Muscle of arm (tissue), 12 donors: Measurements from ENCODE around the gene WWOX. TPM values are rescaled to one million over a fixed set of nuclear protein-coding genes. Genes with fewer than 3 reads are reported as not detected.

Source experiments
- DNase-seq: peaks from one replicate; pipeline ENCODE4 v3.0.0-alpha.2; 2013
- polyA plus RNA-seq, 12 donors: library from polyadenylated mRNA; unstranded; fragments of 120-200 nt; gene quantifications; one replicate each; pipeline ENCODE4 v1.2.1, GENCODE V29; 2013; ENCODE audit not compliant: insufficient read length in 12 of 12

The WWOX gene
- polyA plus RNA-seq, 12 donors = 7.4 to 17.2 (median 10.9) TPM; not detected in 2

- no peak for DNase-seq
Measured at GRCh38 chr16:78292086-78292843, 192.8 kb downstream of the WWOX start.

GRCh38 chr16:78292844-78293380, 193.5 kb downstream of the WWOX start:
- no peak for DNase-seq

DNA sequence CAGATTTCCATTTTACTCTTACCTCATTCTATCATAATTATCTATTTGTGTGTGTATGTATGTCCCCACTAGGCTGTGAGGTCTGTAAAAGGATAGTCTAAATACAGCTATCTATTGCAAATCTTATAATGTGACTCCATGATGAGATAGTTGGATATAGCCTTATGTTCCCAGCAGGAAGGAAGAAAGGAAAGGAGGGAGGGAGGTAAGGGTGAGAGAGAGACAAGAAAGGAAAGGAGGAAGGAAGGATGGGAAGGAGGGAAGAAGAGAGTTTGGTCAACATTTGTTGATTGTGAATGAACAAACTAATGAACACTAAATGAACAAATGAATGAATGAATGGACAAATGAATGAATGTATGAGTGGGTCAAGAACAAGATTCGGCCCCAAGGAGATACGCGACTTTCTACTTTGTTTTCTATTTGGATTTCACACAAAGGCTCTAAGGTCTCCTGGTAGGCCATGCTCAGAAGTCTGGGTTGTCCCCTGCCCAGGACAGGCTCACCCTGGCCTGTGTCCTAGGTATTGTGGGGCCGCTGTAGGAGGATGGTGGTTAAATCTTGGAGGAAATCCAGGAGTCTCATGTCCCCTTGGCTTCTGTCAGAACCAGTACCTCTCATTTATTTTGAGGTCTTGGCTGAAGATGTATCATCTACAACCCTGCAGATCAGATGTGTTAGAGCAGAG, 195.2 kb downstream of the WWOX start:
- DNase-seq = no peak

GRCh38 chr16:78297066-78297666, 197.7 kb downstream of the WWOX start:
- DNase-seq = no peak

DNA sequence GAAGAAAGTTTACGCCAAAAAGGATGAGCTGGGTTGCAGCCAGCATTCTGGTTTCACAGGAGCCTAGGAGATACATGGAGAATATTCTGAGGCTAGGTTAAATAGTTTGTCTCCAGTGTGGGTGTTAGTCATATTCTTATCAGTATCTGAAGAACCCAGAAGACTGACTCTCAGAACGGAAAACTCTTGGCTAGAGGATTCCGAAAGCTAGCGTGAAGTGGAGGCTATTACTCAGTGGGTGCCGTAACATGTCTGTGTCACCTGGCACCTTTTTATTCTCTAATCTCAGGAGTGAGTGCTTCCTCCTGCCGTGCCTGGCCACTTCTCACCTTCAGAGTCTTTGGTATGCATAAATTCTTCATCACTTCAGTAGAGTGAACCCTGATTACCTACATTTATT, 199.5 kb downstream of the WWOX start:
- DNase-seq = no peak

DNA sequence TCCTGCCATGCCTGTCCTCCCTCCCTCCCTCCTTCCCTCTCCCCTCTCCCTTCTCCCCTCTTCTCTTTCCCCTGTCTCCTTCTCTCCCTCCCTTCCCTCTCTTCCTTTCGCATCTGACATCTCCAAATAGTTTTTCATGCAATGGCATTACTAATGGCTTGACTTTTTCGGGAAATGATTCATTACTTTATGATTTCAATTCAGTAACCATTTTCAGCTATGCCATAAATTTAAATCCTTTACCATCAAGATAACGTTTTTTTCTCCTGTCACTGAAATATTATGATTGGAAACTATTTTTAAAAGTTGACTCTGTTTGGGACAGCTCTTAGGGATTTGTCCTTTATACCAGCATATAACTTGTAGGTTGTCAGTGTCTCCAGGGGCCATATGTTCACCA, 201.0 kb downstream of the WWOX start:
- no peak for DNase-seq

- peak; percentile 57 for DNase-seq
Measured at GRCh38 chr16:78303946-78304345, 204.5 kb downstream of the WWOX start.

- DNase-seq = no peak
Measured at GRCh38 chr16:78306361-78306760, 206.9 kb downstream of the WWOX start.

- DNase-seq = no peak
Measured at GRCh38 chr16:78307824-78308528, 208.5 kb downstream of the WWOX start.

DNA sequence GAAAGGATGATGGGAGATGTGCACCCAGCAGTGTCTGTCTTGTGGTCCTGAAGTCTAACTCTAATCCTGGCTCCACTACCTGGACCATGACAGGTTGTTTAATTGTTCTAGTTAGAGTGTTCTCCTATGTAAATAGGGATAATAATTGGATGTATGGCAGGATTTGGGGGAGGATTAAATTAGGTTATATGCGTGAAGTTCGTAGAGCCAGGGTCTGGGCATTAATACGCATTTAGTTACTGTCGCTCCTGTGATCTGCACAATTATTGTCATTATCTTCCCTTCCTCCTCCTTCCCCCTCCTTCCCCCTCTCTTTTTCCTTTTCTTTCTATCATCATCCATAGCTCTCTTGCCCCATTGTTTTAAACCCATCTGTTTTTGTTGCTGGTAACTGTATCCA, 210.3 kb downstream of the WWOX start:
- no peak for DNase-seq

DNA sequence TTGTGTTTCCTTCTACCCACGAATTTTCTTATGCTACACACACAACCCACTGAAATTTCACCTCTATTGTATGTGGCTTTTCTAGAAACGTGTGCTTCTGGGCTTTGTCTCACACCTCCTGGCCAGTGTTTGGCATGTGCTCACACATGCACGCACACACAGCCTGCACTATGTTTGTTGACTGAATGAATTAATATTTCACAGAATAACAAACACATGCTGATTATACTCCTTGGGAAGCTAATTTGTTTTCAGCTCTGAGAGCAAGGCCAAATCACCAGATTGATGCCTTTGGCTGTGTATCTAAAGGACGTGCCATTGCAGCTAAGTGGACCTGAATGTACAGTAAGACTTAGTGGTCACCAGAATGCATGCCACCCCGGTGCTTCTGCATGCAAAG, 210.7 kb downstream of the WWOX start:
- no peak for DNase-seq

- no peak for DNase-seq
Measured at GRCh38 chr16:78310990-78311561, 211.6 kb downstream of the WWOX start.

- DNase-seq = no peak
Measured at GRCh38 chr16:78311831-78312230, 212.4 kb downstream of the WWOX start.

DNA sequence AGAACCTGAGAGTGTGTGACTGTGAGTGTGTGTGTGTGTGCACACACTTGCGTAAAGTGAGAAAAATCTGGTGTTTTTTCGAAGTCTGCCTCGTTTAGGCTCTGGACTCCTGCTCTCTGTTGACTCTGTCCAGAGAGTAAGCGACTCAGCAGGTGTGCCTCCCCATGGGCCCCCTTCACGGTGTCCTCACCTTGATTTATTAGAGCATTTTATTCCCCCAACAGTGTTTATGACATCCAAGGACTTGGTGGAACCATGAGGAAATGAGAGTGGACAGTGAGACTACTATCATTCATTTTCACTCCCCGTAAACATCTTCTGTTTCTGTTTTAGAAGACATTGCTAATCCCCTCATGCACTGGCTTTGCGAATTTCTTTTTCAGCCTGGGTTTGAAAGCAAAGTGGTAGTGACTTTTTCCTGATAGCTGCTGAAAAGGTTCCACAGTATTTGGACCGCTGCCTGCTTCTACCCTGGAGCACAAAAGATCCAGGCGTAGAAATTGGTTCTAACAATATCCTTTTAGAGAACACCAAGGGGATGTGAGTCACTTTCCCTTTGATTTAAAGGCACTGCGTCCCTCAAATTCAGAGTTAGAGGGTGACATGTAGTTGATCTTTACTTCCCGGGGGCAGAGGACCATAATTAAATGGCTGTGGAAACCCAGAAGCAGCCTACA, 218.2 kb downstream of the WWOX start:
- peak; percentile 16 for DNase-seq

- no peak for DNase-seq
Measured at GRCh38 chr16:78321620-78322360, 222.3 kb downstream of the WWOX start.

DNA sequence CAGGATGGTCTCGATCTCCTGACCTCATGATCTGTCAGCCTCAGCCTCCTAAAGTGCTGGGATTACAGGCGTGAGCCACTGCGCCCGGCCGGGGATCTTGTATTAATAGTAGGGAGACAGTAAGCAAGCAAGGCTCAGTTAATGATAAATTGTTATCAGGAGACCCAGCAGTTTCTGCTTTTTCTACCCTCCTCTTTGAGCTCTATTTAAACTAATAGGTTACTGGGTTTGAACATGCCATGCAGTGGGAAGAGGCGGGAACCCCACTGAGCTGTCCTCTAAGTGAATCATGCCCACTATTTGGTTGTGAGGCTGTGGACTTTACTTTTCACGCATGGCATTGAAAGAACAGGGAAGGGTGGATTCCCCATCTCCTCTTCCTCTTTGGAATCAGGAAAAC, 223.9 kb downstream of the WWOX start:
- DNase-seq = no peak

GRCh38 chr16:78324649-78325285, 225.3 kb downstream of the WWOX start:
- no peak for DNase-seq

GRCh38 chr16:78325468-78326352, 226.3 kb downstream of the WWOX start:
- DNase-seq = no peak

DNA sequence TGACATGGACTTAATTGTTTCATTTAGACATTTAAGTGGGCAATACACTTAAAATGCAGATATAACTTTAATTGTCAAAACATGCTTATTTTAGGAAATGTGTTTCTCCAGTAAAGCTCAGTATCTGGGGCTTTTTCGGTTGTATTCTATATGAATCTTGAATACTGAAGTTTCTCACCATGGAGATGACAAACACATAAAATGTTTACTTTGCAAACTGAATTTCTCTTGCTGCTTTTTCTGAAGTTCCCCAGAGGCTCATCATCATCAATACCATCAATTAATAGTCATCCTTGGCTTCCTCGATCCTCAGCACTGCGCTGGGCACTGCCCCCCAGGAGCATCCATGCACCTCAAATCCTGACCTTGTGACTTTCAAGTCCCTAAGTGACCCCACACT, 227.3 kb downstream of the WWOX start:
- no peak for DNase-seq
